ENCODE data around the gene GRIK4. TPM values are rescaled to one million over a fixed set of nuclear protein-coding genes. Genes with fewer than 3 reads are reported as not detected.

Gene GRIK4
- total RNA-seq, 1 donor from 2014 or later = 2.2 TPM

DNA sequence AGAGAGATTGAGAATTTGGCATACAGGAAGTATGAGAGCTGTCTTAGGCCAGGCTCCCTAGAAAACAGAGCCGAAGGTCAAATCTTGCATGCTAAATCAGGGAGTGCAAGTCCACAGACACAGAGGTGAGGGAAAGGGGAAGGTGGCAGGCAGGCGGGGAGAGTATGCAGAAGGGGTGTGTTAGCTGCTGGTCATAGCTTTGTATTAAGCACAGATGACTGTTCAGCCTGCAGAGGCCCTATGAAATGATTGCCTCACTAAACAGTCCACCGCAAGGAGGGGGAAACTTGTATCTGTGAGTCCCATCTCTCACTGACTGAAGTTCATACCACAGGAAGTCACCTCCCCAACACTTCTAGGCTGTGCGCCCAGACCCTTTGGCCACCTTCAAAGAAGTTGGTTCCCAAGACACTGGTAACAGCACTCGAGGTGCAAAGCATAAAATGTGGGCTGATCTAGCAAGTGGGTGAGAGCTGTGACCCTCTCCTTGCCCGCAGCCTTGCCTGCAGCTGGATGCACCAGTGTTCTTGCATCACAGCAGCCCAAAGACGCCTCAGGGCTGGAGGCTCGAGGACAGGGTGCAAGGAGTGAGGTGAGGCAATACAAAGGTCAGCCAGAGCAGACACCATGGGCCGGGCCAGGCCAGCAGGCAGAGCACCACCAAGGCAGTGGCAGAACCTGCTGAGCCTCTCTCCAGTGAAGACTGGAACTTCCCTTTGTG lies 397.1 kb downstream of the GRIK4 start:
- Mint-ChIP-seq H3K27me3 (ENCODE audit: low read depth) (no peaks in the 10 kb centered on the region), H3K4me1 (peaks cover 10% of the 10 kb centered on the region), H3K9me3 (no peaks in the 10 kb centered on the region), H3K27ac (no peak overlapping the region), H3K36me3 (no peaks in the 10 kb centered on the region), H3K4me3 (no peak overlapping the region)
- DNase-seq (ENCODE audit: low spot score in 2 of 2, unreplicated experiment in 2 of 2) = no peak
- TF ChIP-seq, protein P1, sequence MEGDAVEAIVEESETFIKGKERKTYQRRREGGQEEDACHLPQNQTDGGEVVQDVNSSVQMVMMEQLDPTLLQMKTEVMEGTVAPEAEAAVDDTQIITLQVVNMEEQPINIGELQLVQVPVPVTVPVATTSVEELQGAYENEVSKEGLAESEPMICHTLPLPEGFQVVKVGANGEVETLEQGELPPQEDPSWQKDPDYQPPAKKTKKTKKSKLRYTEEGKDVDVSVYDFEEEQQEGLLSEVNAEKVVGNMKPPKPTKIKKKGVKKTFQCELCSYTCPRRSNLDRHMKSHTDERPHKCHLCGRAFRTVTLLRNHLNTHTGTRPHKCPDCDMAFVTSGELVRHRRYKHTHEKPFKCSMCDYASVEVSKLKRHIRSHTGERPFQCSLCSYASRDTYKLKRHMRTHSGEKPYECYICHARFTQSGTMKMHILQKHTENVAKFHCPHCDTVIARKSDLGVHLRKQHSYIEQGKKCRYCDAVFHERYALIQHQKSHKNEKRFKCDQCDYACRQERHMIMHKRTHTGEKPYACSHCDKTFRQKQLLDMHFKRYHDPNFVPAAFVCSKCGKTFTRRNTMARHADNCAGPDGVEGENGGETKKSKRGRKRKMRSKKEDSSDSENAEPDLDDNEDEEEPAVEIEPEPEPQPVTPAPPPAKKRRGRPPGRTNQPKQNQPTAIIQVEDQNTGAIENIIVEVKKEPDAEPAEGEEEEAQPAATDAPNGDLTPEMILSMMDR (IDR thresholded peaks at IDR 0.05; ENCODE audit: unreplicated experiment) = no peak

DNA sequence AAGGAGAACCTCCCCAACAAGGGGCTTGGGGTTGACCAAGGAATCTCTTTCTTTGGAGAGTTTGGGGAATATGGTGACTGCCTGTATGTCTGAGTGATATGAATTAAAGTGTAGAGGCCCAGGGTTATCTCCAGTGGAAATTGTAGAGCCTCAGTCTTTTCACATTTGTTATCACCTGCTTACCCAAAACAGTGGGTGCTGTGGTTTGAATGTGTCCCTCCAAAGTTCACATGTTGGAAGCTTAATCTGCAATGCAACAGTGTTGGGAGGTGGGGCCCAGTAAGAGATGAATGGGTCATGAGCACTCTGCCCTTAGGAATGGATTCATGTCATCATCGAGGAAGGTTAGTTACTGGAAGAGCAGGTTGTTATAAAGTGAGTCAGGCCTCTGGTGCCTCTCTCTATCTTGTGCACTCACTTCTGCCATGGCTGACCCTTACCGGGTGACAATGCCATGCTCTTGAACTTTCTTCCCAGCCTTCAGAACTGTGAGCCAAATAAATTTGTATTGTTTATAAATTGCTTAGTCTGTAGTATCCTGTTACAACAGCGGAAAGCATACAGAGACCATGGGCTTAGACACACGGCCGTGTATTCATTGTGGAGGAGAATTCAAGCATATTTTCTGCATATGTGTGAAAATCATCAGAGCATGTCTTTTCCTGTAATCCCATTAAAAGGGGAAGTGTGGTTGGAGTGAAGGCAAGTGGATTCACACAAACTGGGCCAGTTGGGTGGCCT lies 398.3 kb downstream of the GRIK4 start:
- no peaks in the 10 kb centered on the region for H3K36me3 Mint-ChIP-seq
- peaks cover 3% of the 10 kb centered on the region for H3K27me3 Mint-ChIP-seq (ENCODE audit: low read depth)
- no peak for DNase-seq (ENCODE audit: low spot score in 2 of 2, unreplicated experiment in 2 of 2)
- TF ChIP-seq, protein P1 (IDR thresholded peaks at IDR 0.05; ENCODE audit: unreplicated experiment) = no peak
- H3K9me3 Mint-ChIP-seq = no peaks in the 10 kb centered on the region
- no peak overlapping the region for H3K27ac Mint-ChIP-seq
- no peak overlapping the region for H3K4me3 Mint-ChIP-seq
- H3K4me1 Mint-ChIP-seq = peaks cover 10% of the 10 kb centered on the region

DNA sequence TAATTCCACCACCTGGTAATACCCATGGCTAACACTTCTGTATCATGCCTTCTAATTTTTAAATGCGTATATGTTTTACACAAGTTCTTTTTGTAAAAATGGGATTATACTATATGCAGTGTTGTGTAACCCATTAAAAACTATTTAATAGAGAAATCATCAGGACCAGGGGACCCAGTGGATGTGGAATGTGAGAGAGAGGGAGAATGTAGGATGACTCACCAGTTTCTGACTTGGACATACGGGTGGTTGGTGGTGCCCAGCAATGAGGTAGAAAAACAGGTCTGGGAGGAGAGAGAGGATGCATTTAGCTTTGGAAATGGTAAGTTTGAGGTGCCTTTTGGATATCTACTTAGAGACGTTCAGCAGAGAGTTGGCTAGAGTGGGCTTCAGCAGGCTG lies 400.4 kb downstream of the GRIK4 start:
- no peaks in the 10 kb centered on the region for H3K9me3 Mint-ChIP-seq

DNA sequence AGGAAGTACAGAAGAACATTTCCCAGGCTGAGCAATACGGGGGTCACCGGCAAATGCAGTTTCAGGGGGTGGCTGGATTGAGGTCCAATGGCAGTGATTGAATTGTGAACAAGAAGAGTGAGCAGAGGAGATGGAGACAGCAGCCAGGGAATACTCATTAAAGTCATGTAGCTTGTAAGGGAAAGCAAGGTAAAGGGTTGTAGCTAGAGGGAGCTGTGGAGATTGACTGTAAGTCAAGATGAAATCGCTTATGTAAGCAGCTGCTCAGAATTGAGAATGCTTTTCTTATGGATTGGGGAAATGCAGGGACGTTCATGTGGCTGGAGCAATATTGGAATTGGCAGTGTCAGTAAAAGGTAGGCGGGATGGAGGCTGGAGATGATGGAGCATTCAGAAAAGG lies 401.0 kb downstream of the GRIK4 start:
- TF ChIP-seq, protein P1 (IDR thresholded peaks at IDR 0.05; ENCODE audit: unreplicated experiment) = no peak
- Mint-ChIP-seq H3K4me1 (peaks cover 11% of the 10 kb centered on the region), H3K9me3 (no peaks in the 10 kb centered on the region), H3K27ac (no peak overlapping the region), H3K4me3 (no peak overlapping the region), H3K27me3 (ENCODE audit: low read depth) (peaks cover 6% of the 10 kb centered on the region), H3K36me3 (no peaks in the 10 kb centered on the region)
- DNase-seq (ENCODE audit: low spot score in 2 of 2, unreplicated experiment in 2 of 2) = no peak

More for the DNA sequence above, 400.4 kb downstream of the GRIK4 start:
- H3K27ac Mint-ChIP-seq = no peak overlapping the region
- no peak overlapping the region for H3K4me3 Mint-ChIP-seq
- H3K36me3 Mint-ChIP-seq = no peaks in the 10 kb centered on the region
- TF ChIP-seq, protein P1 (IDR thresholded peaks at IDR 0.05; ENCODE audit: unreplicated experiment) = no peak
- H3K4me1 Mint-ChIP-seq = peaks cover 10% of the 10 kb centered on the region
- H3K27me3 Mint-ChIP-seq (ENCODE audit: low read depth) = peaks cover 6% of the 10 kb centered on the region
- no peak for DNase-seq (ENCODE audit: low spot score in 2 of 2, unreplicated experiment in 2 of 2)

DNA sequence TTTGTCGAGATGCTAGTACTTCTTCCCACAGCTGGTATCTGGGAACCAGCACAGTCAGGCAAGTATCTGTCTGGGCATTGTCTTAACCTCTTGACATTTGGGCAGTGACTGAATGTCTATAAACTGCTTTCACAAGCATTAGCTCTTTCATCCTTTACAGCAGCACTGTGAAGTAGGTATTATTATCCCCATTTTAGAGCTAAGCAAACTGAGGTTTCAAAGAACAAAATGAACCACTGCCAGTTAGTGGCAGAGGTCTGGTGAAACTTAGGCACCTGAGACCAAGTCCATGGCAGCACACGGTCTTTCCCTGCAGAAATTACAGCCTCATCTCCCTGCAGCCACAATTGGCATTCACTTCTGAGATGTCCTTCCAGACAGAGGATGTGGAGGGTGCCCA lies 401.4 kb downstream of the GRIK4 start:
- Mint-ChIP-seq H3K9me3 (no peaks in the 10 kb centered on the region), H3K27ac (no peak overlapping the region), H3K4me3 (no peak overlapping the region), H3K36me3 (no peaks in the 10 kb centered on the region), H3K27me3 (ENCODE audit: low read depth) (peaks cover 6% of the 10 kb centered on the region), H3K4me1 (peaks cover 11% of the 10 kb centered on the region)
- DNase-seq (ENCODE audit: low spot score in 2 of 2, unreplicated experiment in 2 of 2) = no peak
- TF ChIP-seq, protein P1 (IDR thresholded peaks at IDR 0.05; ENCODE audit: unreplicated experiment) = no peak

Measured in mesothelial cell of epicardium (in vitro differentiated cells).